M059J (cell line): ENCODE results near the gene CFAP68. TPM values are rescaled to one million over a fixed set of nuclear protein-coding genes. Genes with fewer than 3 reads are reported as not detected.
"Not testable (repeated sequence)": the region's sequence is repeated elsewhere in the genome, so short reads cannot be mapped to it uniquely, and the experiment has no call there.

ENCODE experiments used
- DNase-seq: peaks from one replicate; pipeline ENCODE4 v3.0.0-alpha.2; 2012; ENCODE audit warnings: low read depth
- total RNA-seq: library from RNA; depleted of rRNA; stranded (reverse); fragments of >200 nt; shearing (Covaris generic); gene quantifications from 2 replicates; pipeline ENCODE4 v1.2.3, GENCODE V29; 2014

CFAP68 gene
- total RNA-seq, 1 experiment from 2014 or later, result 28.3 TPM

DNA sequence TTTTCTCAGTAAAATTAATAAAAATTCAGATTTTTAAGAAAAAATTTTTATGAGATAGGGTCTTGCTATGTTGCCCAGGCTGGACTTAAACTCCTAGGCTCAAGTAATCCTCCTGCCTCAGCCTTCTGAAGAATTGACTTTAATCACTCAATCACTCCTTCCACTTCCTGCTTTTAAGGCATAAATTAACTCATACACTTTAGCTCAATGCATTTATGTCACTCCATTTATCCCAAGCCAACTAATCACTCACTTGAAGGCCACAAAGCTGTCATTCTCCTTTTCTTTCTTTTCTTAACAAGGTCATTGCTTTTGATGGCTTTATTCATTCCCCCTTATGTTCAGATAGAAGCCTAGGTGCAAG lies 8.8 kb upstream of the CFAP68 start:
- DNase-seq, result no peak

- peak; percentile 78 for DNase-seq
Measured at GRCh38 chr11:111870886-111871692, 8.3 kb upstream of the CFAP68 start, which contains the start of gene ALG9. TSS of gene ALG9 (minus strand) at chr11:111871581. CDS start at chr11:111871482, 99 bp downstream.

DNA sequence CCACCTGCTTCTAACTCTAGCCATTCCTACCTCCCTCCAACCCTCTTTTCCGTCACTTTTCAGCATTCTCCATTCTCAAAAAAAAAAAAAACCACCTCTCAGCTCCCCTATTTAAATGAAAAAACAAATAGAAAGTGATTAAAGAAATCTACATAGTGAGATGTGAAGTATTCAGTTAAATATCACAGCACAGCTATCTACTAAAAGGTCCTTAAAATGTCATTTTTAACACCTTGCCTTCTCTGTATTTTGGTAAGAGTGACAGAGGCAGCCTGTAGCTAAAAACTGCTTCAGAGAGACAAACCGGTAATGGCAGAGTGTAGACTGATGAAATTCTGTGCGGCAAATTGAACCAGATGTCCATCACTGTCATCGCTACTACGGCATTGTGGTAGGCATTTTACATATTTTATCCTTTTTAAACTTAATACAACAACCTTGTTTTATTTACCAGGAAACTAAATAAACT lies 7.6 kb upstream of the CFAP68 start:
- DNase-seq, result peak; percentile 5

DNA sequence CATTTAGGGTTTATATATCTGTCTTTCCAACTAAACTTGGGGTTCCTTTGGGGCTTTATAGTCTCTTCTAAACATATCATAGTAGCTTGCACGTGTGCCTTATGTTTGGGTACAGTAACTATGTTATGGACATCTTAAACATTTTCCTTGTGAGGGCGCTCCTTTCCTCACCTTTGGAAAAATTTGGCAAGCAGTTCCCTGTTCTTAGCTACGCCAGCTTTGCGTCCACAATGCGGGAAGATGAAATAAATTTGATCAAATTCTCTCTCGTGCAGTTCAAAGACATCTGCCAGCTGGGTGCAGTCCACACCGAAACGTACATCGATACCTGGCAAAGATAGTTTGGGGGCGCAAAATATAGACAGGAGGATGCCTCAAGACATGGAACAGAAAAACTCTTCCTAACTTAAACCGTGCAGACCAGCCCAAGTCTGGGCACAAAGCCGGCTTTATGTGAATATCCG lies 924 bp upstream of the CFAP68 start:
- DNase-seq, result no peak

DNA sequence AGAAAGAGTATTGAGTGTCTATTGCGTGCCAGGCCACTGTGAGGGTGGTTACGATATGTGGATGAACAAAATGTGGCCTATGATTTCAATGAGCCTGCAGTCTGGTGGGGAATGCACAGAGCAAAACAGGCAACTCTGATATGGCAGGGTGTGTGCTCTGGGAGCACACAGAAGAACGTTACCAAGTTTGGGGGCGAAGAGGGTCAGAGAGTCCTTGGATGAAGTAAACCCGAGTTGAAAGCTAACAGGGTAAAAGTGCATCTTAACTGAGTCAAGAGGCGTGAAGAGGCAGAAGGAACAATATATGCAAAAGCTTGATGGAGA lies 258 bp downstream of the CFAP68 start:
- no peak for DNase-seq

GRCh38 chr11:111882202-111882601 lies 2.9 kb downstream of the CFAP68 start:
- DNase-seq, result no peak

GRCh38 chr11:111885053-111885452 lies 5.7 kb downstream of the CFAP68 start:
- DNase-seq, result not testable (repeated sequence)

DNA sequence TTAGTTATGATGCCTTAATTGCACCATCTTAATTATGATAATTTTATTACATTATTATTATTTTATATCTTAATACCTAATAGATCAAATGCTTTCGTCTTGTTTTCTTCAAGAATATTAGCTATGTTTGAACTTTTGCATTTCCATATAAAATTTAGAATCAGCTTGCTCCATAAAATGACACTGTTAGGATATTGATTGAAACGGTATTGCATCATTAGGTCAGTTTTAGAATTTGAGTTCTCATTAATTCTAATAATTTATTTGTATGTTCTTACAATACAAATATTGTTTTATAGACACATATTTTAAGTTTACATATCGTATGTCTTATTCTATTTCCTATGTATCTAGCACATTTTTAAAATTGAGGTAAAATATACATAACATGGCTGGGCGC lies 6.7 kb downstream of the CFAP68 start:
- DNase-seq, result no peak

- no peak for DNase-seq
Measured at GRCh38 chr11:111886844-111887243, 7.5 kb downstream of the CFAP68 start.

GRCh38 chr11:111905411-111905810 lies 26.1 kb downstream of the CFAP68 start:
- no peak for DNase-seq

GRCh38 chr11:111906680-111907079 lies 27.3 kb downstream of the CFAP68 start:
- DNase-seq, result no peak

GRCh38 chr11:111908639-111909305 lies 29.4 kb downstream of the CFAP68 start:
- DNase-seq, result no peak

DNA sequence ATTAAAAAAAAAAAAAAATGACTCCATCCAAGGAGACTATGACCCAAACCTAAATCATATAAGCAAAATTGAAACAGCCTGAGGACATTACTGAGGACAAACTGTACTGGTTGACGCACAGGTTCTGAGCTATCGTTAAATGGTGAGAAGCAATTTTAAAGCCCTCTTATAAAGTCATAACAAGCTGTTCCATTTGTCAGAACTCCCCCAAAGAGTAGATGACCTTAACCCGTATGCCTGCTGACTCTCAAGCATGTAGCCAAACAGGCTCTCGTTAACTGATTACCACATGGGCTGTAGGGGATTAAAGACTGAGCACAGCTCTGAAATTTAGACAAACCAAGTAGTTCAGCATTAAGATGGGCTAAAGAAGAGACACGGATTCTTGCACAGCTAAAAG lies 30.0 kb downstream of the CFAP68 start:
- DNase-seq, result no peak

DNA sequence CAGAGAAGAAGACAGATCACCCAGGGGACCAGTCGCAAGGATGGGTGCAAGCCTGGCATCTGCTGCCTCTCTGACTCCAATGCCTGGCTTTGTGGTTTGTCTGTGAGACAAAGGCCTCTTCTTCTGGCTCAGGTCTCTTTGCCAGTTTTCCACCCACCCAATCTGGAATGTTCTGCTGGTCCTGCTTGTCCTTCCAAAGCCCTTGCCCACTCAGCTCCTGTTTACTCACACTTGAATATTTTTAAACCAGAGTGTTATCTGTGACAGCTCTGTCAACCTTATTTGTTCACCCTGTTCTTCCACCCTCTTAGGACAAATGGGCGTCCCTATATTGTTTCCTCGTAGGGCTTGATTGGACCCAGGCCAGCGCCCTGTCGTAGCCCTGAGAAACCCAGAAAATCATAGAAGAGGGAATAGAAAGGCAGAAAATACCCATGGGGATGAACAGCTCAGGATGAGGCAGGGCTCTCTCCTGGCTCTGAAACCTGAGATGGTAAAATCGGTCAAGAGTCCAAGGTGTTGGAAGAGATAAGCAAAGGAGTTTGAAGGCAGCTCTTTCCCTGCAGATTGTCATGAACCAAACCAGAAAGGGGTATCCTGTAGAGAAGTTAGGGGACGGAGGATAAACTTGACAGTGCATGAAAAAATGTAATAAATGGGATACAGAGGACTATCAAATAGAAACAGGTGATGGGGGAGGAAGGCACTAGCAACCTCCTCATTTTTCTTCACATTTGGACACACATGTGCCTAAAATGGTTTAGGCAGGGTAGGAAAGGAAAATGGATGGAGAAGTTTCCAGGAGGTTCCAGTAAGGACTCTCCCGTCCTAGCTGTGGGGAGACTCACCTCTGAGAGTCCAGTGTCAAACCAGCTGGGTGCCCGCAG lies 31.6 kb downstream of the CFAP68 start:
- DNase-seq, result no peak

- peak; percentile 61 for DNase-seq
Measured at GRCh38 chr11:111911563-111912401, 32.4 kb downstream of the CFAP68 start, which contains the start of gene CRYAB. TSS of gene CRYAB (minus strand) at chr11:111911770. CDS start at chr11:111911724, 46 bp downstream.

- no peak for DNase-seq
Measured at GRCh38 chr11:111912535-111912934, 33.2 kb downstream of the CFAP68 start, which contains the start of gene HSPB2. TSS of gene HSPB2 (plus strand) at chr11:111912734. CDS start at chr11:111912830, 96 bp downstream.

DNA sequence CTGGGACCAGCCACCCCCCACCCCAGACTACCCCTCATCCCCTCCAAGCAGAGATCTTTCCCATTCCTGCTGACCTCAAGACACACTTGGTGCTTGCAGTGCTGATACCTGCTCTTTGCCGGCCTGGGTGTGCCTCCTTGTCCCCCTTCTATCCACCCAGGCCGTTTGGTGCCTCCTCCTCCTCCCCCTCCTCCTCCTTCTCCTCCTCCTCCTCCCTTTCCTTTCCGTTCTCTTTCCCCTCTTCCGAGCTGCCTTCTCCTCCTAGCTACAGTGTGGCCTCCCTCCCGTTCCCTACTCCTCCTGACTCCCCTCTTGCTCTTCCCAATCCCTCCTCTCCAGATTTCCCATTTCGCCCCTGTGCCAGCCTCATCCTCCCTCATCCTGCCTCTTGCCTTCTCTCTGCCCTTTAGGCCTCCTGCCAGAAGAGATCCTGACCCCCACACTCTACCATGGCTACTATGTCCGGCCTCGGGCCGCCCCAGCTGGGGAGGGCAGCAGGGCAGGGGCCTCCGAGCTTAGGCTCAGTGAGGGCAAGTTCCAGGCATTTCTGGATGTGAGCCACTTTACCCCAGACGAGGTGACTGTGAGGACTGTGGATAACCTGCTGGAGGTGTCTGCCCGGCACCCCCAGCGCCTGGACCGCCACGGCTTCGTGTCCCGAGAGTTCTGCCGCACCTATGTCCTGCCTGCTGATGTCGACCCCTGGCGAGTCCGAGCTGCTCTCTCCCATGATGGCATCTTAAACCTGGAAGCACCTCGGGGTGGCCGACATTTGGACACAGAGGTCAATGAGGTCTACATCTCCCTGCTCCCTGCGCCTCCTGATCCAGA lies 33.9 kb downstream of the CFAP68 start:
- no peak for DNase-seq

DNA sequence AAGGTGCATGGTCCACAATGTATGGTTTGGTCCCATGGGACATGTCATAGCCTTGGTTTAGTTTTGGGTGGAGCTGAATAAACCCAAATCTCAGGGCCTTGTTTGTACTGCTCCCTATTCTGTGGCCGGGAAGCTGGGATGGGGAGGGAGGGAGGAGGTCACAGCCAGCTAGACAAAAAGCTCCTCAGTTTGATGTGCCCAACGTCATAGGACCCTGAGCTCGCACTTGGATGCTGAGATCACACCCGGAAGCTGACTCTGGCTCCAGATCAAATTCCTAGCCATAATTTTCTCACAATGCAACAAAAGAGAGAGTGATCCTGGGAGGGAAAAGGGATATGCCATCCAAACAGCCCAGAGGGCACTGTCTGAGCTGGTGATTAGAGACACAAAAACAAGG lies 34.7 kb downstream of the CFAP68 start:
- peak; percentile 27 for DNase-seq

- DNase-seq, result no peak
Measured at GRCh38 chr11:111916768-111917167, 37.4 kb downstream of the CFAP68 start.

DNA sequence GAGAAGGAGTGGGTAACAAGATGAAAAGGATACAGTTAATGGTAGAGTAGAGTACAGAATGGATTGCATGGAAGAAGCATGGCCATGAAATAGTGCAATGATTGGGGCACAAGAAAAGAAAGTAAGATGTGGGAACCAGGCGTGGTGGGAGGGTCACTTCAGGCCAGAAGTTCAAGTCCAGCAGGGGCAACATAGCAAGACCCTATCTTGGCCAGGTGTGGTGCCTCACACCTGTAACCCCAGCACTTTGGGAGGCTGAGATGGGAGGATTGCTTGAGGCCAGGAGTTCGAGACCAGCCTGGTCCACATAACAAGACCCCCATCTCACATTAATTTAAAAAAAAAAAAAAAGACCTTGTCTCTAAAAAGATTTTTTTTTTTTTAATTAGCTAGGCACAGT lies 38.0 kb downstream of the CFAP68 start:
- DNase-seq, result no peak
